DOHH2 (cell line): ENCODE results near the gene DNAJA3.

Source experiments
- H3F3A ChIP-seq: fragments of 200-600 bp; sonication (generic), shearing (Covaris generic); 2 replicates; pipeline ENCODE4 v1.6.0; 2016; ENCODE audit warnings: antibody characterized with exemption, mild to moderate bottlenecking; ENCODE audit not compliant: control insufficient read depth, insufficient read depth
- H3K27ac ChIP-seq: fragments of 200-600 bp; sonication (generic); 2 replicates; pipeline ENCODE4 v1.5.1; 2014; ENCODE audit warnings: low read depth, mild to moderate bottlenecking, low read length, moderate library complexity
- H3K27me3 ChIP-seq: fragments of 200-600 bp; sonication (generic); 2 replicates; pipeline ENCODE4 v1.6.1; 2014; ENCODE audit warnings: mild to moderate bottlenecking, low read length, mixed read lengths; ENCODE audit not compliant: control insufficient read depth
- H3K36me3 ChIP-seq: fragments of 200-600 bp; sonication (generic); 2 replicates; pipeline ENCODE4 v1.6.1; 2014; ENCODE audit warnings: mild to moderate bottlenecking, low read length, moderate library complexity, mixed read lengths; ENCODE audit not compliant: control insufficient read depth
- H3K4me1 ChIP-seq: fragments of 200-600 bp; sonication (generic); 2 replicates; pipeline ENCODE4 v1.6.1; 2014; ENCODE audit warnings: mild to moderate bottlenecking, low read length, mixed read lengths; ENCODE audit not compliant: control insufficient read depth
- H3K4me2 ChIP-seq: fragments of 200-600 bp; sonication (generic); 2 replicates; pipeline ENCODE4 v1.6.0; 2014; ENCODE audit warnings: mild to moderate bottlenecking, low read length, moderate library complexity
- H3K4me3 ChIP-seq: fragments of 200-600 bp; sonication (generic); 2 replicates; pipeline ENCODE4 v1.5.1; 2014; ENCODE audit warnings: mild to moderate bottlenecking, low read length, mixed read lengths
- H3K79me2 ChIP-seq: fragments of 200-600 bp; sonication (generic); 2 replicates; pipeline ENCODE4 v1.6.1; 2014; ENCODE audit warnings: mild to moderate bottlenecking, low read length, mixed read lengths; ENCODE audit not compliant: control insufficient read depth
- H3K9me2 ChIP-seq: fragments of 200-600 bp; sonication (generic); replicated peaks from 2 replicates; pipeline ENCODE4 v1.6.1; 2014; ENCODE audit warnings: mild to moderate bottlenecking, low read length, mixed read lengths; ENCODE audit not compliant: control insufficient read depth
- H3K9me3 ChIP-seq: fragments of 200-600 bp; sonication (generic); 2 replicates; pipeline ENCODE4 v1.6.1; 2014; ENCODE audit warnings: antibody characterized with exemption, low read length, mixed read lengths; ENCODE audit not compliant: control insufficient read depth, insufficient read depth
- H4K20me1 ChIP-seq: fragments of 200-600 bp; sonication (generic); 2 replicates; pipeline ENCODE4 v1.6.0; 2014; ENCODE audit warnings: low read depth, mild to moderate bottlenecking, antibody characterized with exemption, low read length, moderate library complexity; ENCODE audit not compliant: control insufficient read depth, insufficient read depth
- EZH2phosphoT487 ChIP-seq: fragments of 200-600 bp; sonication (generic); IDR thresholded peaks from 2 replicates; pipeline ENCODE4 v1.6.1; 2017; ENCODE audit warnings: borderline replicate concordance, mild to moderate bottlenecking, antibody characterized with exemption, low read length, moderate library complexity, mixed read lengths
- TF ChIP-seq, protein P1 (sequence below): fragments of 200-600 bp; sonication (generic); IDR thresholded peaks from one replicate; pipeline ENCODE4 v1.5.1; 2014; ENCODE audit warnings: antibody characterized with exemption, mild to moderate bottlenecking, low read depth, low read length; ENCODE audit not compliant: poor library complexity, severe bottlenecking

Gene DNAJA3

DNA sequence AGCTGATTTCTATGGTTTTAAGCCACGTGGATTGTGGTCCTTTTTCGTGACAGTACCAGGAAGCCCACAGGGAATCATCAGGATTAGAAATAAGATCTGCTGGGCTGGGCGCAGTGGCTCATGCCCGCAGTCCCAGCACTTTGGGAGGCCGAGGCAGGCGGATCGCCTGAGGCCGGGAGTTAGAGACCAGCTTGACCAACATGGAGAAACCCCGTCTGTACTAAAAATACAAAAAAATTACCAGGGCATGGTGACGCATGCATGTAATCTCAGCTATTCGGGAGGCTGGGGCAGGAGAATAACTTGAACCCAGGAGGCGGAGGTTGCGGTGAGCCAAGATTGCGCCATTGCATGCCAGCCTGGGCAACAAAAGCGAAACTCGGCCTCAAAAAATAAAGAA lies 42.2 kb downstream of the DNAJA3 start:
- Histone ChIP-seq H3K79me2 (peaks cover 18% of the 10 kb centered on the region), H3K27me3 (no peaks in the 10 kb centered on the region), H3K4me2 (no peak overlapping the region), H3K27ac (no peak overlapping the region), H3K9me3 (no peaks in the 10 kb centered on the region), H3K4me1 (peaks cover 3% of the 10 kb centered on the region), H4K20me1 (no peaks in the 10 kb centered on the region), H3K36me3 (peaks cover 55% of the 10 kb centered on the region), H3F3A (peaks cover 2% of the 10 kb centered on the region; the same call in 1 of the 2 replicates), H3K9me2 (no peaks in the 10 kb centered on the region), H3K4me3 (no peak overlapping the region)
- TF ChIP-seq, protein P1, sequence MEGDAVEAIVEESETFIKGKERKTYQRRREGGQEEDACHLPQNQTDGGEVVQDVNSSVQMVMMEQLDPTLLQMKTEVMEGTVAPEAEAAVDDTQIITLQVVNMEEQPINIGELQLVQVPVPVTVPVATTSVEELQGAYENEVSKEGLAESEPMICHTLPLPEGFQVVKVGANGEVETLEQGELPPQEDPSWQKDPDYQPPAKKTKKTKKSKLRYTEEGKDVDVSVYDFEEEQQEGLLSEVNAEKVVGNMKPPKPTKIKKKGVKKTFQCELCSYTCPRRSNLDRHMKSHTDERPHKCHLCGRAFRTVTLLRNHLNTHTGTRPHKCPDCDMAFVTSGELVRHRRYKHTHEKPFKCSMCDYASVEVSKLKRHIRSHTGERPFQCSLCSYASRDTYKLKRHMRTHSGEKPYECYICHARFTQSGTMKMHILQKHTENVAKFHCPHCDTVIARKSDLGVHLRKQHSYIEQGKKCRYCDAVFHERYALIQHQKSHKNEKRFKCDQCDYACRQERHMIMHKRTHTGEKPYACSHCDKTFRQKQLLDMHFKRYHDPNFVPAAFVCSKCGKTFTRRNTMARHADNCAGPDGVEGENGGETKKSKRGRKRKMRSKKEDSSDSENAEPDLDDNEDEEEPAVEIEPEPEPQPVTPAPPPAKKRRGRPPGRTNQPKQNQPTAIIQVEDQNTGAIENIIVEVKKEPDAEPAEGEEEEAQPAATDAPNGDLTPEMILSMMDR, result no peak
- no peak for TF ChIP-seq EZH2phosphoT487

DNA sequence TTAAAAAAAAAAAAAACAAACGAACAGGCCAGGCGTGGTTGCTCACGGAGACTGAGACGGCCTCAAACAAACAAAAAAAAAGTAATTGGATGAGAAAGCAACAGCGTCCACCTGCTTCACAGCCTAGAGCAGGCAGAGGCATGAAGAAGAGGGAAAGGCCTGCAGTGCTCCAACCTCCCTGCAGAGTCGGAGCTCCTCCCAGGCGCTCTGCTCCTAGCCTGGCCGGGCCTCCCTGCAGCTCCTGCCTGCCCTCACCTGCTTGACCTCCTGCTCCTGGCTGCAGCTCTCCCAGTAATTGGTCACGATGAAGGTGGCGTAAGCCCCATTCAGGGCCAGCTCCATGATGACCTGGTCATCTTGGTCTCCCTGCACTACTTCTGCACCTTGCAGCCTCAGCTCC lies 43.3 kb downstream of the DNAJA3 start:
- TF ChIP-seq, protein P1, result no peak
- TF ChIP-seq EZH2phosphoT487, result no peak
- Histone ChIP-seq H3K4me2 (no peak overlapping the region), H3K36me3 (peaks cover 49% of the 10 kb centered on the region), H4K20me1 (no peaks in the 10 kb centered on the region), H3F3A (peaks cover 7% of the 10 kb centered on the region; the same call in 1 of the 2 replicates), H3K9me3 (no peaks in the 10 kb centered on the region), H3K27me3 (no peaks in the 10 kb centered on the region), H3K79me2 (peaks cover 28% of the 10 kb centered on the region), H3K9me2 (no peaks in the 10 kb centered on the region), H3K27ac (no peak overlapping the region), H3K4me1 (peaks cover 10% of the 10 kb centered on the region), H3K4me3 (no peak overlapping the region)

DNA sequence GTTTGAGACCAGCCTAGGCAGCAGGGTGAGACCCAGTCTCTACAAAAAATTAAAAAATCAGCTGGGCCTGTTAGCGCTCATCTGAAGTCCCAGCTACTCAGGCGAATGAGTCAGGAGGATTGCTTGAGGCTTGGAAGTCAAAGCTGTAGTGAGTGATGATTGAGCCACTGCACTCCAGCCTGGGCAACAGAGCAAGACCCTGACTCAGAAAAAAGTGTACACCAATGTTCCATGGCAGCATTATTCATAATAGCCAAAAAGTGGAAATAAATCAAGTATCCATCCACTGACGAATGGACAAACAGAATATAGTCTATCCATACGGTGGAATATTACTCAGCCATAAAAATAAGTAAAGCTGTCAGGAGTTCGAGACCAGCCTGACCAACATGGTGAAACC lies 46.2 kb downstream of the DNAJA3 start:
- Histone ChIP-seq H3K27ac (no peak overlapping the region), H3K36me3 (peaks cover 31% of the 10 kb centered on the region), H3K27me3 (no peaks in the 10 kb centered on the region), H3K4me3 (no peak overlapping the region), H3K9me3 (no peaks in the 10 kb centered on the region), H3F3A (peaks cover 18% of the 10 kb centered on the region), H3K9me2 (no peaks in the 10 kb centered on the region), H3K79me2 (peaks cover 48% of the 10 kb centered on the region), H3K4me1 (peaks cover 22% of the 10 kb centered on the region), H3K4me2 (peak overlapping the region; percentile 15; the same call in 1 of the 2 replicates), H4K20me1 (no peaks in the 10 kb centered on the region)
- no peak for TF ChIP-seq EZH2phosphoT487
- TF ChIP-seq, protein P1, result no peak

DNA sequence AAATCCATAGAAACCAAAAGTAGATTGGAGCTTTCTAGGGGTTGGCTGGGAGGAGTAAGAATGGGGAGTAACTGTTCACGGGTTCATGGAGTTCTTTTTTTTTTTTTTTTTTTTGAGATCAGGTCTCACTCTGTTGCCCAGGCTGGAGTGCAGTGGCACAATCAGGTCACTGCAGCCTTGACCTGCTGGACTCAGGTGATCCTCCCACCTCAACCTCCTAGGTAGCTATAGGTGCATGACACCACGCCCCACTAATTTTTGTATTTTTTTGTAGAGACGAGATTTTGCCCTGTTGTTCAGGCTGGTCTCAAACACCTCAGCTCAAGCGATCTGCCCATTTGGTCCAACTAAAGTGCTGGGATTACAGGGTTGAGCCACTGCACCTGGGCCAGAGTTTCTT lies 47.2 kb downstream of the DNAJA3 start:
- H3K27me3 ChIP-seq, result no peaks in the 10 kb centered on the region
- peaks cover 26% of the 10 kb centered on the region for H3K36me3 ChIP-seq
- H3K9me3 ChIP-seq, result no peaks in the 10 kb centered on the region
- H3K9me2 ChIP-seq, result no peaks in the 10 kb centered on the region
- peaks cover 31% of the 10 kb centered on the region for H3K4me1 ChIP-seq
- H3K27ac ChIP-seq, result 0 out of 2 replicates have a peak overlapping the region, but pooled peaks have one; percentile 19
- peaks cover 58% of the 10 kb centered on the region for H3K79me2 ChIP-seq
- peak overlapping the region; percentile 80 for H3K4me2 ChIP-seq
- H3F3A ChIP-seq, result peaks cover 18% of the 10 kb centered on the region
- peak overlapping the region; percentile 90 for H3K4me3 ChIP-seq
- TF ChIP-seq, protein P1, result no peak
- no peak for TF ChIP-seq EZH2phosphoT487
- no peaks in the 10 kb centered on the region for H4K20me1 ChIP-seq
